ENCODE measurements around the gene CDC34. TPM values are rescaled to one million over a fixed set of nuclear protein-coding genes. Genes with fewer than 3 reads are reported as not detected.
A peak's percentile ranks its signal among the peaks of the same experiment; 100 is the strongest.

CDC34 gene
- total RNA-seq, 1 donor from 2014 or later, result 124 TPM

DNA sequence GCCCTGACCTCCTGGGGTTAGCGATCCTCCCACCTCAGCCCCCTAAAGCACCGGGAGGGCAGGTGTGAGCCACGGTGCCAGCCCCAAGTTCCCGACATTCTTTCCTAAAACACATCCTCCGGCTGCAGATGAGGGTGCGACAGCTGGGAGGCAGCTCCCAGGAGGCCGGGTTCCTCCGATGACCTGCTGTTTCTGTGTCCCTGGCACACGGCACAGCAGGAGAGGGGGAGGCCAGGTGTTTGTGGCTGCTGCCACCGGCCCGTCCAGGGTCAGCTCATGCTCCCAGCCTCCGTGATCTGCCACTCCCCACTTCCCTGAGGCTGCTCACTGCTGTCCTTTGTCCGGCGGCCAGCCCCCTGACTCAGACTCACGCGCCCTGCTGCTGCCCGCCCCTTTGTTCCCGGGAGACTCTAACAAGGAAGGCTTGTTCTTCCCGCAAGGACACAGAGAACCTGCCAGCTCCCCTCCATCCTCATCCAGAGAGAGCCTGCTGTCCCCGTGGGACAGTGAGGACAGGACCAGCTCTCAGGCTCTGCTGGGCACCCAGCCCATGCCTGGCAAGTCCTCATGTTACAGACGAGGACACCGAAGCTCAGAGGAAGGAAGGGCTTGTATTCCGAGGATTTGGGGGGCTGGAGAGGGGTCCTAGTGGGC, 45.9 kb upstream of the CDC34 start:
- intact Hi-C loops (cut with DNase I), result no loop called here
- DNase-seq (ENCODE audit: low spot score in 2 of 2), result peak in 1 of 2 donors; percentile 77
- H3K27ac ChIP-seq, result no peak overlapping the region
- H3K4me3 ChIP-seq, result no peak overlapping the region
- no peaks in the 10 kb centered on the region for H3K36me3 ChIP-seq
- no peaks in the 10 kb centered on the region for H3K9me3 ChIP-seq
- H3K27me3 ChIP-seq, result no peaks in the 10 kb centered on the region
- H3K4me1 ChIP-seq, result peaks cover 0 to 4% of the 10 kb centered on the region in 2 donors
- TF ChIP-seq CTCF (IDR thresholded peaks at IDR 0.05), result no peak

- no peaks in the 10 kb centered on the region for H3K9me3 ChIP-seq
- intact Hi-C loops (cut with DNase I), result loop anchor here (1.0 kb wide), 1 partner anchor 19 kb away; the partner anchor contains the start of gene TPGS1
- H3K27me3 ChIP-seq, result no peaks in the 10 kb centered on the region
- H3K4me1 ChIP-seq, result peaks cover 0 to 4% of the 10 kb centered on the region in 2 donors
- peak overlapping the region; percentile 81 to 86 for H3K27ac ChIP-seq
- peak in 1 of 3 experiments; percentile 3 for TF ChIP-seq CTCF (IDR thresholded peaks at IDR 0.05)
- DNase-seq (ENCODE audit: low spot score in 2 of 2), result peak; percentile 66 to 96
- H3K4me3 ChIP-seq, result peak overlapping the region; percentile 88 to 99
- H3K36me3 ChIP-seq, result no peaks in the 10 kb centered on the region
Observed at GRCh38 chr19:488505-489417, 42.8 kb upstream of the CDC34 start.

DNA sequence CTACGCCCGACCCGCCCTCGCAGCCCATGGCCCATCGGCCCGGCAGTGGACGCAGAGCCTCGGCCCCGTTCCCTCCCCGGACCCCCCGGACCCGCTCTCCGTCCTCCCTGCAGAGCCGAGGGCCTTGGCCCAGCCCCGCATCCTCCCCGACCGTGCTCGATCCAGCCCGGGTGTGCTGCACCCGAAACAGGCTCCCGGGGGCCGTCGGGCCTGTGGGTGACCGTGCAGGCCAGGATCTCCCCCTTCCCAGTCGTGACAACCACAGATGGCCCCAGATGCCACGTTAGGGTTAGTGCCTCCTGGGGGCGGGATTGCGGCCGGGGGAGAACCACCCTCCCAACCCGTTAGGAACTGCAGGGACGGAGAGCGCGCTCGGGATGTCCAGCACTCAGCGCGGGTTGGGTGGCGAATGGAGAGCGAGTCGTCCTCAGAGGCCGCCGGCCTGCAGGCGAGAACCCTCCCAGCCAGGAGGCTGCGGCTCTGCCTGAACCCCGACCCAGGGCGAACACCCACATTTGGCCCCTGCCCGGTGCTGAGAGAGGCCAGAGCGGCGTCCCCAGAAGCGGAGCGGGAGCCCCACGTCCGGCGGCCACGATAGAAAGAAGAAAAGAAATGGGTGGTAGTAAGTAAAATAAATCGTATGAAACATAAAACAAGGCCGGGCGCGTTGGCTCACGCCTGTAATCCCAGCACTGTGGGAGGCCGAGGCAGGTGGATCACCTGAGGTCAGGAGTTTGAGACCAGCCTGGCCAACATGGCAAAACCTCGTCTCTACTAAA, 42.0 kb upstream of the CDC34 start:
- no peak for DNase-seq (ENCODE audit: low spot score in 2 of 2)
- Histone ChIP-seq H3K4me1 (peaks cover 0 to 4% of the 10 kb centered on the region in 2 donors), H3K4me3 (peak overlapping the region; percentile 88 to 99), H3K9me3 (no peaks in the 10 kb centered on the region), H3K27ac (peak overlapping the region; percentile 81 to 86), H3K36me3 (no peaks in the 10 kb centered on the region), H3K27me3 (no peaks in the 10 kb centered on the region)
- TF ChIP-seq CTCF (IDR thresholded peaks at IDR 0.05), result no peak
- intact Hi-C loops (cut with DNase I), result loop anchor here (1.0 kb wide), 1 partner anchor 18 kb away; the partner anchor contains the start of gene TPGS1

GRCh38 chr19:491146-491741, 40.3 kb upstream of the CDC34 start:
- Histone ChIP-seq H3K36me3 (no peaks in the 10 kb centered on the region), H3K27ac (no peak overlapping the region), H3K4me3 (no peak overlapping the region), H3K4me1 (peaks cover 0 to 4% of the 10 kb centered on the region in 2 donors), H3K9me3 (no peaks in the 10 kb centered on the region), H3K27me3 (no peaks in the 10 kb centered on the region)
- DNase-seq (ENCODE audit: low spot score in 2 of 2), result no peak
- intact Hi-C loops (cut with DNase I), result no loop called here
- TF ChIP-seq CTCF (IDR thresholded peaks at IDR 0.05), result no peak

GRCh38 chr19:492091-492531, 39.4 kb upstream of the CDC34 start:
- no peaks in the 10 kb centered on the region for H3K27me3 ChIP-seq
- intact Hi-C loops (cut with DNase I), result no loop called here
- H3K9me3 ChIP-seq, result no peaks in the 10 kb centered on the region
- no peaks in the 10 kb centered on the region for H3K36me3 ChIP-seq
- H3K4me1 ChIP-seq, result peaks cover 0 to 4% of the 10 kb centered on the region in 2 donors
- H3K27ac ChIP-seq, result no peak overlapping the region
- no peak for DNase-seq (ENCODE audit: low spot score in 2 of 2)
- H3K4me3 ChIP-seq, result no peak overlapping the region
- no peak for TF ChIP-seq CTCF (IDR thresholded peaks at IDR 0.05)

Measured in ascending aorta (tissue), 2 donors.